GM19043 (cell line): ENCODE measurements around the gene SIVA1.

Experiments
- ATAC-seq: cut with Tn5 transposase; IDR thresholded peaks from one replicate; pipeline ENCODE4 v1.9.1; 2021; ENCODE audit warnings: low read depth; ENCODE audit not compliant: unreplicated experiment

Gene SIVA1, protein sequence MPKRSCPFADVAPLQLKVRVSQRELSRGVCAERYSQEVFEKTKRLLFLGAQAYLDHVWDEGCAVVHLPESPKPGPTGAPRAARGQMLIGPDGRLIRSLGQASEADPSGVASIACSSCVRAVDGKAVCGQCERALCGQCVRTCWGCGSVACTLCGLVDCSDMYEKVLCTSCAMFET

DNA sequence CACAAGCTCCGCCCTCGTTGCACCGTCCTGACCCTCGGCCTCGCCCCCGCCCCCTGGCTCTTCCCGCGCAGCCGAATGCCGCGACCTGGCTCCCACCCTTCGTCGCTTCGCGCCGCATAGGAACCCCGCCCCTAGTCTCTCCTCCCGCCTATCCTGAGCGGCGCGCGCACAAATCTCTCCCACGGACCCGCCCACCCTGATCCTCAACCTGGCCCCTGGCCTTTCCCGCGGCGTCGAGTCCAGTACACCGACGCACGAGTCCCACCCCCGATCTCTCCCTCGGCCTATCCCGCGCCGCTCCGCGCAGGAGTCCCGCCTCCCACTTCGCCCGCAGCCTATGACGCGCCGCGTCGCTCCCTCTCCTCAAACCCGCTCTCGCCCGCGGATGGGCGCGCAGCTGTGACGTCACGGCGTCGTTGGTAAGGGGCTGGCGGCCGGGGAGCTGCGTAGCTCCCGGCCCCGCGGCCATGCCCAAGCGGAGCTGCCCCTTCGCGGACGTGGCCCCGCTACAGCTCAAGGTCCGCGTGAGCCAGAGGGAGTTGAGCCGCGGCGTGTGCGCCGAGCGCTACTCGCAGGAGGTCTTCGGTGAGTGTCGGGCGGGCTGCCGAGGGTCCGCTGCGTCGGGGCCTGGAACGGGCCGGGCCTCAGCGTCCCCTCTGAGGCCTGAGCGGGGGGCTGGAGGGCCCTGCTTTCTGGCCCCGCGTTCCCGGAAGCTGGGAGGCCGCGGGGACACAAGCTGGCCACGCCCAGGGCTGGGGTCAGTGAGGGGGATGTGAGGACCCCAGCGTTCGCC lies at the start of gene SIVA1:
TSS of gene SIVA1 (plus strand) at position 413 of the 793 bp plus-strand sequence. CDS start at position 468, 55 bp downstream.
- peak; percentile 92 for ATAC-seq

DNA sequence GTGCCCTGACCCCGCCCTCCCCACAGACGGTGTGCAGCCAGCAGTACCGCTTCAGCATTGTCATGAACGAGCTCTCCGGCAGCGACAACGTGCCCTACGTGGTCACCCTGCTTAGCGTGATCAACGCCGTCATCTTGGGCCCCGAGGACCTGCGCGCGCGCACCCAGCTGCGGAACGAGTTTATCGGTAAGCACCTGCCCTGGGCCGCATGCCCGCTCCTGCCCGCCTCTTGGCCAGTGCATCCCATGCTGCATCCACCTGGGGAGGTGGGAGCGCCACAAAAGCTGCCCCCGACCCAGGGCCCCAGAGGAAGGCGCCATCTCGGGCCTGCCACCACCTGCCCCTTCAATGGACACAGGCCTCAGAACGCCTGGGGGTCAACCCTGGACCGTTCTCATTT lies 49.7 kb upstream of the SIVA1 start:
- ATAC-seq: no peak

DNA sequence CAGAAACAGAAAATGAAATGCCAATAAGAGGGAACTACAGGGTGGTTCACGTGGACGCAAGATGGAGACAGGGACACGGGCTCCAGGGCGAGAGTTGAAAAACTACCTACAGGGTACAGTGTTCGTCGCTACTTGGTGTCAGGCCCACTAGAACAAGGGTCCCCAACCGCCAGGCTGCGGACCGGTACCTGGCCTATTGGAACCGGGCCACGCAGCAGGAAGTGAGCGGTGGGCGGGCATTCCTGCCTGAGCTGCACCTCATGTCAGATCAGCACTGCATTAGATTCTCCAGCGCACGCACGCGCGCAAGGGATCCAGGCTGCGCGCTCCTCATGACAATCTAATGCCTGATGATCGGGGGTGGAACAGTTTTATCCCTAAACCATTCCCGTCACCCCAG lies 48.7 kb upstream of the SIVA1 start:
- no peak for ATAC-seq

DNA sequence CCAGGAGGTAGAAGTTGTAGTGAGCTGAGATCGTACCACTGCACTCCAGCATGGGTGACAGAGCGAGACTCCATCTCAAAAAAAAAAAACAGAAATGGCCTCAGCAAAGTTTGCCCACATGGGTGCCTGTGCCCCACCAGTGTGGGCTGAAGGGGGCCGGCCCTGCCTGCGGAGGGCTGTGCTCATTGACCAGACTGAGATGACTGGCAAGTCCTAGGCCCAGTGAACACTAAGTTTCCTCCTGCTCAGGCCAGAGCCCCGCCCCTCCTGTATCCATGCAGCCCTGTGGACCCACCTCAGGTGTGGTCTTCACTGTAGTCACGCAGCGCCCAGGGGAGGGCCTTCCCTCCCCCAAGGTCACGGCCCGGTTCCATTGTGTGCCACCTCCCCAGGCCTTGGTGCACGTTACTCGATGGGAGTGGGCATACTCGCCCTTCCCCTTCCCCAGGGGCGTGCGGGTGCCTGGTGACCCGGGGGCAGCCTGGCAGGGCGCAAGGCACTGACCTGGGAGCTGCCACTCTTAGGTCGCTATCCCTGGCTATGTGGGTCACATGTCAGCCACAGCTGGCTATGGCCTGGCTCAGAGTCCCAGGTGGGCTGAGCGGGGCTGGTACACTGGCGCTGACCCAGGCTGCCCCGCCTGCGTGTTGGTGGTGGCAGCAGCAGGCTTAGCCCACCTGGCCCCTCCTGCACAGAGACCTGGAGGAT lies 47.5 kb upstream of the SIVA1 start:
- no peak for ATAC-seq

DNA sequence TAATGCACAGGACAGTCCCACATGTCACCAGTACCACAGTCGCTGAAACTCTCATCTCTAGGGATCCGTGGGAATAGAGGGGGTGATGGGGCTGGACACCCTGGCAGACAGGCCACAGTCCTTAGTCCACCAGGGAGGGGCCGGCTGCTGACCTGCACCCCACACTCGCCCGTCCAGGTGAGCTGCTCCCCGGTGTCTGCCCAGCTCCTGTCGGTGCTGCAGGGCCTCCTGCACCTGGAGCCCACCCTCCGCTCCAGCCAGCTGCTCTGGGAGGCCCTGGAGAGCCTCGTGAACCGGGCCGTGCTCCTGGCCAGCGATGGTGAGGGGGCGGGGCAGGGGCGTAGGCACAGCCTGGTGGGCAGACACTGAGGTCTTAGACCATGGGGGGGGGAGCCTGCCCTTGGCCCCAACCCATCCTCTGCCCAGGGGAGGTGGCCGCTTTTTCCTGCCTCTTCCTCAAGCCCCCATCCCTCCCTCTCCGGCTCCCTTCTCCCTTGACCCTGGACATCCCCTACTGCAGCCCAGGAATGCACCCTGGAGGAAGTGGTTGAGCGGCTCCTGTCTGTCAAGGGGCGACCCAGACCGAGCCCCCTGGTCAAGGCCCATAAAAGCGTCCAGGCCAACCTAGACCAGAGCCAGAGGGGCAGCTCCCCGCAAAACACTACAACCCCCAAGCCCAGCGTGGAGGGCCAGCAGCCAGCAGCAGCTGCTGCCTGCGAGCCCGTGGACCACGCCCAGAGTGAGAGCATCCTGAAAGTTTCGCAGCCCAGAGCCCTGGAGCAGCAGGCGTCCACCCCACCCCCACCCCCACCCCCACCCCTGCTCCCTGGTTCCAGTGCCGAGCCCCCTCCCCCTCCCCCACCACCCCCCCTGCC lies 46.0 kb upstream of the SIVA1 start:
- ATAC-seq: no peak

DNA sequence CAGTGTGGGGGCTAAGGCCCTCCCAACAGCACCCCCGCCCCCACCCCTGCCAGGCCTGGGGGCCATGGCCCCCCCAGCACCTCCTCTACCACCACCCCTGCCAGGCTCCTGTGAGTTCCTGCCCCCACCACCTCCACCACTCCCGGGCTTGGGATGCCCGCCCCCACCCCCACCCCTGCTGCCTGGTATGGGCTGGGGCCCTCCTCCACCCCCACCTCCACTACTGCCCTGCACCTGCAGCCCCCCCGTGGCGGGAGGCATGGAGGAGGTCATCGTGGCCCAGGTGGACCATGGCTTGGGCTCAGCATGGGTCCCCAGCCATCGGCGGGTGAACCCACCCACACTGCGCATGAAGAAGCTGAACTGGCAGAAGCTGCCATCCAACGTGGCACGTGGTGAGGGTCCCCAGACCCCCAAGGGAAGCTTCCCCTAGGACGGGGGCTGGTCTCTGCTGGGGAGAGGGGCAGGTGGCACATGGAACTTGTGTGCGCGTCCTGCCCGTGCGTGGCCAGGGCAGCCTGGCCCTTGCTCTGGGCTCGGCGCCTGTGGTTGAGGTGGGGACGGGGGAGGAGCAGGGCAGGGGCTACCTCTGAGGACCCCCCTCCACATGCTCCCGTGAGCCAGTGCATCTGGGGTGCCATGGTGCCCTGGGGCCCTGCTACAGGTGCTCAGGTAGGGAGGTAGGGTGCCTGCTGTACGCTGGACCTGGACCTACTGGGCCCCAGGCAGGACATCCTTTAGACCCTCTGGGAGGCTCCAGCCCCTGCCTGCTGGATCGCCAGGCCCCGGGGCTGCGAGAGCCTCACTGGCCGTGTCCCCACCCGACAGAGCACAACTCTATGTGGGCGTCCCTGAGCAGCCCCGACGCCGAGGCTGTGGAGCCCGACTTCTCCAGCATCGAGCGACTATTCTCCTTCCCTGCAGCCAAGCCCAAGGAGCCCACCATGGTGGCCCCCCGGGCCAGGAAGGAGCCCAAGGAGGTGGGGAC lies 45.0 kb upstream of the SIVA1 start:
- ATAC-seq: no peak

DNA sequence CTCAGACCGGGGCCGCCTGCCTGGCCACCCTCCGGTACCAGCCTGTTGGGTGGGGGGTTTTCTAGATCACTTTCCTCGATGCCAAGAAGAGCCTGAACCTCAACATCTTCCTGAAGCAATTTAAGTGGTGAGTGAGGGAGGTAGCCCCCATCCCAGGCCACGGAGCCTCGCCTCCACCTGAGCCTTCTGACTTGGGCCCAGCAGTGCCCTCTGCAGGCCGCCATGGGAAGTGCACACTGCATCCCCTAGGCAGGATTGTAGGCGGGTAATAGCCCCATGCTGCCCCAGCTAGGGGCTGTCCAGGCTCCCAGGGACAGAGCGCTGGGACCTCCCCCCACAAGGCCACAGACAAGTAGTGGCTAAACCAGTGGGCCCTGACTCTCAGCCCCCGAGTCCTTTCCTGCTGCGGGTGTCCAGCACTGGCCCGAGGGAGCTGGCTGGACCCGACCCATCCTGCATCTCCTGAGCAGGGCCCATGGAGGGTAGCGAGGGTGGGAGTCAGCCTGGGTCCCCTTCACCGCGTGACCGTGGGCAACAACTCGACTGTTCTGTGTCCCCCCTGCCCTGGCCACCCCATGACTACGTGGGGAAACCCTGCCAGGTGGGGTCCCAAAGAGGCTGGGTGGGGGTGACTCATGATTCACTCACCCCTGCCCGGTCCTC lies 44.2 kb upstream of the SIVA1 start:
- no peak for ATAC-seq

DNA sequence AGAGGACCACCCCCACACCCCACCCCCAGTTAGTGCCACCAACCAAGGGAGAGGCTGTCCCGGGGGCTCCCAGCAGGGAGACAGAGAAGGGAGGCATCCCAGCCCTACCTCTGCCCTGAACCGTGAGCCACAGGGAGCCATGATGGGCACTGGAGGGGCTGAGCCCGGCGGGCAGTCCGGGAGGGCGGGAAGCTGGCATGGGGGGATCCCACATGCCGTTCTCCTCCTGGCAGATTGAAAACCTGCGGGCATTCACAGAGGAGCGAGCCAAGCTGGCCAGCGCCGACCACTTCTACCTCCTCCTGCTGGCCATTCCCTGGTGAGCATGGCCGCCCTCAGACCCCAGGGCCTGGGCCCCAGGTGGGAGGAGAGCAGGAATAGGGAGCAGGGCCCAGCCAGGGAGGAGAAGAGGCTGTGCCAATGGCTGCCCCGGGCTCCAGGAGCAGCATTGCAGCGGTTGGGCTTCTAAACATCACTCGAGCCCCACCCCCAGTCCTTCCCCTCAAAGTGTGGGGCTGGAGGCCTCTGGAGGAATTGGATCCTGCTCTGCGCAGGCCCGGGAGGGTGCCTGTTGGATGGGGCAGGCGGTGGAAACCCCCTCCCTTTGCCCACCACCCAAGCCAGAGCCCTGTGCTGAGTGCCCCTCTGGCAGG lies 43.4 kb upstream of the SIVA1 start:
- no peak for ATAC-seq

DNA sequence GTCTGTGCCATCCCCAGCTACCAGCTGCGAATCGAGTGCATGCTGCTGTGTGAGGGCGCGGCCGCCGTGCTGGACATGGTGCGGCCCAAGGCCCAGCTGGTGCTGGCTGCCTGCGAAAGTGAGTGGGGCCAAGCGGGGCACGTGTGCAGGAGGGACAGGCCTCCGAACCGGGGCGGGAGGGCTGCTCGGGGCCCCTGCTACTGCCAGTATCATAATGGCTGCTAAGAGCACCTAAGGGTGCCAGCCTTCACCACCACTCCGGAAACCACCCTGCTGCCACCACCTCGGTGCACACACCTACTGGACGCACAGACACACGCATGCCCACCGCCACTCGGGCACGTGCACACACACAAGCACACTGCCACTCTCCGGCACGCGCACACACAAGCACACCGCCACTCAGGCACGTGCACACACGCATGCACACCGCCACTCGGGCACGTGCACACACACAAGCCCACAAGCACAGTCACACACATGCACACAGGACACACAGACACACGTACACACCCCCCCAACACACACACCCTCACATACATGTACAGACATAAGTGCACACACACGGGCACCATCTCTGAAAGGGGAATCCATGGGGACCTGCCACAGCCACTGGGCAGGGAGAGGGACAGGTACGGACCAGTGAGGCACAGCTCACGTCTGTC lies 42.7 kb upstream of the SIVA1 start:
- ATAC-seq: no peak

DNA sequence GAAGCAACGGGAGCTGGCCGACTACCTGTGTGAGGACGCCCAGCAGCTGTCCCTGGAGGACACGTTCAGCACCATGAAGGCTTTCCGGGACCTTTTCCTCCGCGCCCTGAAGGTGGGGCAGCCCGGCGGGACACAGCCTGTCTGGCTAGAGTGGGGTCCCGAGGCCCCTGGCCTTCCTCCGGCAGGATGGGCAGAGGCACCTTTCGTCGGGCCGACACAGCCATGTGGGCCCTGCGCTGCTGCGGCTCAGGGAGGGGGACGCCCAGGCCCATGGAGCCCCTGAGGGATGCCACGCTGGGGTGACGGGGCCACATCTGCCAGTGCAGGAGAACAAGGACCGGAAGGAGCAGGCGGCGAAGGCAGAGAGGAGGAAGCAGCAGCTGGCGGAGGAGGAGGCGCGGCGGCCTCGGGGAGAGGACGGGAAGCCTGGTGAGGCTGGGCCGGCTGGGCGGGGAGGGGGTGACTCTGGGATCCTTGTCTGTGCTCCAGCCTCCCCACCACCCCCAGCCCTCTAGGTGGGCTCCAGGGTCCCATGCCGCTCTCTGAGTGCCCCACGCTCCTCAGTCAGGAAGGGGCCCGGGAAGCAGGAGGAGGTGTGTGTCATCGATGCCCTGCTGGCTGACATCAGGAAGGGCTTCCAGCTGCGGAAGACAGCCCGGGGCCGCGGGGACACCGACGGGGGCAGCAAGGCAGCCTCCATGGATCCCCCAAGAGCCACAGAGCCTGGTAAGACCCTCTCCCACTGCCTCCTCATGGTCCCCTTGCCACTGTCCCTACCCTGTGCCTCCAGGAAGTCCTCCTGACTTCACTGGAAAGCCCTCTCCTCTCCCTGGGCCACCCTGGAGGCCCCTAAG lies 39.8 kb upstream of the SIVA1 start:
- no peak for ATAC-seq

DNA sequence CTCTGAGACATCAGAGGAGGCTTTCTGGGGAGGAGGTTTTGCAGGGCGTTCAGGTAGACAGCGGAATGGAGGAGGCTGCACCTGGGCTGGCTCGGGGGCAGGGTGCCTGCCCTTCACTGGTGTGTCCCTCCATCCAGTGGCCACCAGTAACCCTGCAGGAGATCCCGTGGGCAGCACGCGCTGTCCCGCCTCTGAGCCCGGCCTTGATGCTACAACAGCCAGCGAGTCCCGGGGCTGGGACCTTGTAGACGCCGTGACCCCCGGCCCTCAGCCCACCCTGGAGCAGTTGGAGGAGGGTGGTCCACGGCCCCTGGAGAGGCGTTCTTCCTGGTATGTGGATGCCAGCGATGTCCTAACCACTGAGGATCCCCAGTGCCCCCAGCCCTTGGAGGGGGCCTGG lies 38.9 kb upstream of the SIVA1 start:
- no peak for ATAC-seq

DNA sequence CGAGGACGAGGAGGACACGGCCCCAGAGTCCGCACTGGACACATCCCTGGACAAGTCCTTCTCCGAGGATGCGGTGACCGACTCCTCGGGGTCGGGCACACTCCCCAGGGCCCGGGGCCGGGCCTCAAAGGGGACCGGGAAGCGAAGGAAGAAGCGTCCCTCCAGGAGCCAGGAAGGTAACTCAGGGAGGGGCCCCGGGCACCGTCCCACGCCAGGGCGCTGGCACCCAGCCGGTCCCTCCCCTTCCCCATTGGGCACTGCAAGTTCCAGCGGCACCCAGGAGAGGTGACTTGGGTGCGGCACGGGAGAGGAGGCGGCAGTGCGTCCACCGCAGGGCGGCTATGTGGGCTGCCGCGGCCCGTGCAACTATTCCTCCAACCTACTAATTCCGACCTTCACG lies 38.3 kb upstream of the SIVA1 start:
- no peak for ATAC-seq

DNA sequence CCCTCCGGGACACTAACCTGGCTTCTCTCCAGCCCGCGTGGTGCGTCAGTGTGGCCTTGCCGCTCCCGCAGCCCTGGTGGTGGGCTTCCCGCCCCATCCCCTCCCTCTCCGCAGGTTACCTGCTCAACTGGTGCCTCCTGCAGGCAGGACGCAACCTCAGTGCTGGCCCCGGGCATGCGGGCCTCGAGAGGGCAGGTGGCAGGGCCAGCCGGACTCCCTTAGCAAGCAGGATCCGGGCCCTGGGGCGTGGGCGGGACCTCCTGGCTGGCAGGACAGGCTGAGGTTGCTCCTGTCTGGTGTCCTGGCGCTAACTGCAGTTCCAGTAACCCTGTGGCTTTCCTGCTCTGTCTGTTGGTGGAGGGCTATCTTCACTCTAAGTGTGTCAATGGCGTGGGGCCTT lies 37.5 kb upstream of the SIVA1 start:
- ATAC-seq: no peak

DNA sequence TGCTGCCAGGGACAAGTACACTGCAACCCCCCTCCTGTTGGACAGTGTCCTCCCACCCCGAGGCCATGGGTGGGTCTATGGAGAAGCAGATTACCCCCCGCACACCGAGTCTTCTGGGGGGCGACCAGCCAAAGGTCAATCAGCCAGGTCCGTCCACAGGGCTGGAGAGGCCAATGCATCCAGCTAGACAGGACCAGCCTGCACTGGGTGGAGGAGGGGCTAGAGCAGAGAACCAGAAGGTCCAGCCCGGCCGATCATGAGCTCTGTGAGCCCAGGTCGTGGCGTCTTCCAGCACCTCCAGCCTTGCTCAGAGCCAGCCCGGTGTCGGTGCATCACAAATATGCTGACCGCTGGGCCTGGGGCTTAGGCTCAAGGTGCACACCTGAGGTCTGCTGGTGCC lies 37.1 kb upstream of the SIVA1 start:
- no peak for ATAC-seq

DNA sequence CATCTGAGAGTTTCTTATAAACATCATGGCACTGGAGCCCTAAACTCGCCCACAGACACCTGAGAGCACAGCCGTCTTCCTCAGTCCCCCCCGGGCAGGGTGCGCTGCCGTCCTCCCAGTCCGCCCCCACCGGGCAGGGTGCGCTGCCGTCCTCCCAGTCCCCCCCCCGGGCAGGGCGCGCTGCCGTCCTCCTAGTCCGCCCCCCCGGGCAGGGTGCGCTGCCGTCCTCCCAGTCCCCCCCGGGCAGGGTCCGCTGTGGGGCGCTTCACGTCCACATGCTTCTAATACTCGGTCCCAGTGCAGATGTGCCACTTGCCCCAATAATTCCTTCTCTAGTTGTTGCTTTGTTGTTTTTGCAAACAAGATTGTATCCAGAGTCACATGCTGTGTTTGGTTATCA lies 35.8 kb upstream of the SIVA1 start:
- ATAC-seq: no peak

DNA sequence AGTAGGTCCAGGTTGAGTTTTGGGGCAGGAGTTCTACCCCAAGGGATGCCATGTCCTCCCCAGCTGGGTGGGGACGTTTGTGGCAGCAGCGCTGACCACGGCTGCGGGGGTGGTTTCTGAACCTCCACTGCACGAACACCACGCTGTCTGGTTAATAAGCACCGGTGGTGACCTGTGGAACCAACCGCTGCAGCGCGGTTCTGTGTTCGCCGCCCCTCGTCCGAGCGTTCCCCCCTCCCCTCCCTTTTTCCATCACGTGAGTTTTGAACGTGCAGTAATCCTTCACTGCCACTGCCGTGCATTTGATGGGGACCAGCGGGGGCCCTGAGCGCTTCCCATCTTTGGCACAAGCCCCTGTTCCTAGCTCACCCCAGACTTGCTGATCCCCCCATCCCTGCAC lies 35.3 kb upstream of the SIVA1 start:
- no peak for ATAC-seq

DNA sequence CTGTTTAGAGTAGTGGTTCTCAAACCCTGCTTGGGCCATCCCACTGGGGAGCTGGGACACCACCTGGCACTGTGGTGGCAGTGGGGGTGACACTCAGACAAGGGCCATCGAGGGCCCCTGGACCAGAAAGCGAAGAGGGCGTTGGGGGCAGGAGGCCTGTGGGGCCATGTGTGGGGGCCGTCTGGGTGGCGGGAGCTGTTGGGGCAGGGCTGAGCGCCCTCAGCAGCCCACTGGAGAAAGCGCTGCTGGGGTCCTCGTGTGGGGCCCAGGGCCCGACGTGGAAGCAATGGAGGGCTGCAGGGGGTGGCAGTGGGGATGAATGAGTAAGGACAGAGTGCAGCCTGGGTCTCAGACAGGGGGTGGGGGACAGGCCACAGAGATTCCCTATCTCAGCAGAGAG lies 34.8 kb upstream of the SIVA1 start:
- no peak for ATAC-seq
